OCI-LY3 (cell line): ENCODE data around the gene TSPAN14.
"Not testable (repeated sequence)": the region's sequence is repeated elsewhere in the genome, so short reads cannot be mapped to it uniquely, and the experiment has no call there.

Experiments used
- H2AFZ ChIP-seq: fragments of 200-600, 300-600 bp; shearing (Covaris generic); 2 replicates; pipeline ENCODE4 v1.6.0; 2014; ENCODE audit warnings: antibody characterized with exemption, low read depth, low read length
- H3K27ac ChIP-seq: fragments of 200-600, 300-600 bp; sonication (generic); 2 replicates; pipeline ENCODE4 v1.5.1; 2014; ENCODE audit warnings: mild to moderate bottlenecking, low read length, moderate library complexity, mixed read lengths
- H3K27me3 ChIP-seq: fragments of 200-600, 300-600 bp; sonication (generic); 2 replicates; pipeline ENCODE4 v1.6.1; 2014; ENCODE audit warnings: low read depth, low read length, mixed read lengths
- H3K36me3 ChIP-seq: fragments of 200-600, 300-600 bp; sonication (generic); replicated peaks from 2 replicates; pipeline ENCODE3; 2014; ENCODE audit warnings: low read depth, low read length, mixed read lengths
- H3K4me1 ChIP-seq: fragments of 300-600, 200-600 bp; sonication (generic); 2 replicates; pipeline ENCODE4 v1.6.1; 2014; ENCODE audit warnings: low read length, mixed read lengths
- H3K4me2 ChIP-seq: fragments of 200-600, 300-600 bp; sonication (generic); 2 replicates; pipeline ENCODE4 v1.6.1; 2014; ENCODE audit warnings: low read length, mixed read lengths
- H3K4me3 ChIP-seq: fragments of 300-600, 200-600 bp; sonication (generic); 2 replicates; pipeline ENCODE4 v1.5.1; 2014; ENCODE audit warnings: antibody characterized with exemption, mild to moderate bottlenecking, low read length, moderate library complexity
- H3K79me2 ChIP-seq: fragments of 300-600, 200-600 bp; shearing (Covaris generic); 2 replicates; pipeline ENCODE4 v1.6.1; 2014; ENCODE audit warnings: mild to moderate bottlenecking, low read length, mixed read lengths
- H3K9ac ChIP-seq: fragments of 300-600, 200-600 bp; shearing (Covaris generic); 2 replicates; pipeline ENCODE4 v1.6.0; 2014; ENCODE audit warnings: mild to moderate bottlenecking, low read length, moderate library complexity
- H3K9me3 ChIP-seq: fragments of 200-600, 300-600 bp; shearing (Covaris generic); 2 replicates; pipeline ENCODE4 v1.6.1; 2014; ENCODE audit warnings: low read length, mixed read lengths; ENCODE audit not compliant: insufficient read depth
- H4K20me1 ChIP-seq: fragments of 200-600, 300-600 bp; sonication (generic); 2 replicates; pipeline ENCODE4 v1.6.1; 2016; ENCODE audit warnings: low read length, mixed read lengths; ENCODE audit not compliant: insufficient read depth
- EZH2phosphoT487 ChIP-seq: fragments of 200-600 bp; shearing (Covaris generic); IDR thresholded peaks from 2 replicates; pipeline ENCODE4 v1.6.1; 2018; ENCODE audit warnings: antibody characterized with exemption, mixed run types, low read depth
- TF ChIP-seq, protein P1 (sequence below): fragments of 200-600, 300-600 bp; sonication (generic); IDR thresholded peaks from 2 replicates; pipeline ENCODE4 v1.5.1; 2014; ENCODE audit warnings: antibody characterized with exemption, low read length, low read depth

TSPAN14 gene

DNA sequence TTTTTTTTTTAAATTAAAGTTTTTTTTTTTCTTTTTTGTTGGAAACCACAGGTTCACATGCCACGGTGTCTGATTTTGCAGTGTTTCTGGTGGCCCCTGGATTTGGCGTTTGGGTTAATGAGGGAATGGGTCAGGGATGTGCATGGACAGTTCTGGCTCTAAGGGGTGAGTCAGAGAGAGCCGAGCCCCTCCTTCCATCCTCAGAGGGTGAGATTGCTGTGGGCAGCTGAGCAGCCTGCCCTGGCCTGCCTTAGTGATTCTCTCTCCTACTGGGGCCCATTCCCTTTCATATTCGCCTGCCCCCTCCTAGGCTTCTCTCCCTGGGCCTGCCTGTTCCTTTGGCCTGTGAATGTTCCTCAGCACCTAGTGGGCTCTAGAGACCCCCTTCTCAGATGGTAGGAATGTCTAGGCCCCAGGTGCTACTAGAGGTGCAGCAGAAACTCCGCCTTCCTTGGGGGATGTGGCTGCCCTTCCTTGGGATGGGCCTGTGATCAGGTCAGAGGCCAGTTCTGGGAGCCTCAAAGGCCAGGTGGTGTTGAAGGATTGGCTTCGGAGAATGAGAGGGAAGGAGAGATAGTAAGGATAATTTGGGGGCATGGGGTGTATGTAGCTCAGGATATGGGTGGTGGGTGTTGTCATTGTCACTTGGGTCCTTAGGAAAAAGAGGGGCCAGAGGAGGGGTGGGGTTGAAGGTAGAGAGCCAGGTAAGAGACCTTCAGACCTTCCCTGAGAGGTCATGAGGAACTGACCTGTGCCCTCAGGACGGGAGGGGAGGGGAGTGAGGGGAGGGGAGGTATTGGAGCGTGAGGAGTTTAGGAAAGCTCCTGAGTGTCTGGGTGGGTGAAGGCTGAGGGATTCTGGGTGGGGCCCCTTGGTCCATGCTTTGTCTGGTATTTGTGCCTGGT lies 19.8 kb downstream of the TSPAN14 start:
- H3K79me2 ChIP-seq, result peaks cover 27% of the 10 kb centered on the region

DNA sequence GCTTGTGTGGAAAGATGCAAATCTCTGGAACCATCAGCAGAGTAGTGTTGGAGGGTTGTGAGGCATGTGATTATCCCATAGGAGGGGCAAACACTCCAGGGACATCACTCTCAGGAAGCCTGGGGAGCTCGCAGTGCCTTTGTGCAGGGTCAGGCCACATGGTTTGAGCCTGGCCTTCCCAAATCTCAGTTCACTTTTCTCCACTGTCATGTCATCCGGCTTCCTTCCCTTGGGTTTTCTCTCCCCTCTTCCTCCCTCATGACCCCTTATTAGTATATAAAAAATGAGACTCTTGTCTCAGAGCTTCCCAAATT lies 20.4 kb downstream of the TSPAN14 start:
- Histone ChIP-seq H3K9me3 (no peaks in the 10 kb centered on the region), H3K27me3 (no peaks in the 10 kb centered on the region), H3K36me3 (peaks cover 17% of the 10 kb centered on the region), H3K4me2 (no peak overlapping the region), H3K4me1 (peaks cover 40% of the 10 kb centered on the region), H4K20me1 (no peaks in the 10 kb centered on the region), H2AFZ (no peak overlapping the region), H3K9ac (no peak overlapping the region), H3K27ac (no peak overlapping the region), H3K4me3 (no peak overlapping the region), H3K79me2 (peaks cover 27% of the 10 kb centered on the region)
- TF ChIP-seq, protein P1, sequence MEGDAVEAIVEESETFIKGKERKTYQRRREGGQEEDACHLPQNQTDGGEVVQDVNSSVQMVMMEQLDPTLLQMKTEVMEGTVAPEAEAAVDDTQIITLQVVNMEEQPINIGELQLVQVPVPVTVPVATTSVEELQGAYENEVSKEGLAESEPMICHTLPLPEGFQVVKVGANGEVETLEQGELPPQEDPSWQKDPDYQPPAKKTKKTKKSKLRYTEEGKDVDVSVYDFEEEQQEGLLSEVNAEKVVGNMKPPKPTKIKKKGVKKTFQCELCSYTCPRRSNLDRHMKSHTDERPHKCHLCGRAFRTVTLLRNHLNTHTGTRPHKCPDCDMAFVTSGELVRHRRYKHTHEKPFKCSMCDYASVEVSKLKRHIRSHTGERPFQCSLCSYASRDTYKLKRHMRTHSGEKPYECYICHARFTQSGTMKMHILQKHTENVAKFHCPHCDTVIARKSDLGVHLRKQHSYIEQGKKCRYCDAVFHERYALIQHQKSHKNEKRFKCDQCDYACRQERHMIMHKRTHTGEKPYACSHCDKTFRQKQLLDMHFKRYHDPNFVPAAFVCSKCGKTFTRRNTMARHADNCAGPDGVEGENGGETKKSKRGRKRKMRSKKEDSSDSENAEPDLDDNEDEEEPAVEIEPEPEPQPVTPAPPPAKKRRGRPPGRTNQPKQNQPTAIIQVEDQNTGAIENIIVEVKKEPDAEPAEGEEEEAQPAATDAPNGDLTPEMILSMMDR, result no peak
- TF ChIP-seq EZH2phosphoT487, result no peak

More for the DNA sequence above, 19.8 kb downstream of the TSPAN14 start:
- Histone ChIP-seq H3K36me3 (peaks cover 17% of the 10 kb centered on the region), H3K4me3 (no peak overlapping the region), H2AFZ (no peak overlapping the region), H3K4me1 (peaks cover 40% of the 10 kb centered on the region), H3K9me3 (no peaks in the 10 kb centered on the region), H3K9ac (no peak overlapping the region), H3K27me3 (no peaks in the 10 kb centered on the region), H4K20me1 (no peaks in the 10 kb centered on the region), H3K4me2 (no peak overlapping the region), H3K27ac (no peak overlapping the region)
- TF ChIP-seq EZH2phosphoT487, result no peak
- TF ChIP-seq, protein P1, result no peak

DNA sequence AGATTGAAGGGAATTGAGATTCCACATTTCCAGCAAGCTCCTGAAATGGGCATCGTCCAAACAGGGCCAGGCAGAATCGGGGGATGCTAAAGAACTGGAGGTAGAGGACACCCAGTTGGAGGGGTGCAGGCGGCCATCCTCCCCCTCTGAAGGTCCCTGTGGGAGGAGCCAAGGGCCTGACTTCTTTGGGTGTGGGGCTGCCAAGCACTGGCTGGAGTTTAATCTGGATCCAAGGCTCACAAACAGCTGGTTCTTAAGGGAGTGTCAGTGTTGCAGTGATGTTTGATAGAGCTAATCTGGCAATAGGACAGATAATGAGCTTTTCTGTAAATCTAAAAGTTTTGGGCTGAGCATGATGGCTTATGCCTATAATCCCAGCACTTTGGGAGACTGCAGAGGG lies 20.8 kb downstream of the TSPAN14 start:
- H3K27ac ChIP-seq, result no peak overlapping the region
- H3K4me3 ChIP-seq, result no peak overlapping the region
- no peaks in the 10 kb centered on the region for H3K27me3 ChIP-seq
- no peak for TF ChIP-seq EZH2phosphoT487
- TF ChIP-seq, protein P1, result no peak
- peaks cover 27% of the 10 kb centered on the region for H3K79me2 ChIP-seq
- peaks cover 17% of the 10 kb centered on the region for H3K36me3 ChIP-seq
- no peak overlapping the region for H2AFZ ChIP-seq
- no peaks in the 10 kb centered on the region for H4K20me1 ChIP-seq
- no peak overlapping the region for H3K4me2 ChIP-seq
- H3K4me1 ChIP-seq, result peaks cover 40% of the 10 kb centered on the region
- H3K9ac ChIP-seq, result no peak overlapping the region
- H3K9me3 ChIP-seq, result no peaks in the 10 kb centered on the region

DNA sequence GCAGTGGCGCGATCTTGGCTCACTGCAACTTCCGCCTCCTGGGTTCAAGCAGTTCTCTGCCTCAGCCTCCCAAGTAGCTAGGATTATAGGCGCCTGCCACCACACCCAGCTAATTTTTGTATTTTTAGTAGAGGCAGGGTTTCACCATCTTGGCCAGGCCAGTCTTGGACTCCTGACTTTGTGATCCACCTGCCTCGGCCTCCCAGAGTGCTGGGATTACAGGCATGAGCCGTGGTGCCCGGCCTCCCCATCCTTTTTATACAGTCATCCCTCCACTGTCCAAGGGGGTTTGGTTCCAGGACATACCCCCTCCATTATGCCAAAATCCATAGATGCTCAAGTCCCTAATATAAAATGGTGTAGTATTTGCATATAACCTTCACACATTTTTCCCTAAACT lies 21.5 kb downstream of the TSPAN14 start:
- H4K20me1 ChIP-seq, H3K27me3 ChIP-seq, H2AFZ ChIP-seq, H3K4me2 ChIP-seq, H3K27ac ChIP-seq, H3K4me3 ChIP-seq, H3K9me3 ChIP-seq, H3K9ac ChIP-seq: not testable (repeated sequence)
- Histone ChIP-seq H3K79me2 (peaks cover 27% of the 10 kb centered on the region), H3K4me1 (peaks cover 36% of the 10 kb centered on the region), H3K36me3 (peaks cover 15% of the 10 kb centered on the region)
